GM12878 (cell line): ENCODE results near the gene PACS2. TPM values are rescaled to one million over a fixed set of nuclear protein-coding genes. Genes with fewer than 3 reads are reported as not detected.

Experiments
- ATAC-seq: fragments of 200-7000 bp; cut with Tn5 transposase; 3 replicates; pipeline ENCODE4 v1.9.1; 2020; ENCODE audit warnings: mild to moderate bottlenecking, moderate library complexity
- BruUV-seq: library from RNA; stranded (reverse); fragments of 400-500 nt; replicated peaks from 2 replicates; lab custom pipeline; 2021; lab: Mats Ljungman, UMichigan
- CTCF ChIA-PET: fragments of 300-600 bp; sonication (Branson Sonifier 250); formaldehyde crosslinking; extraction: SDS; loops from one replicate; lab custom pipeline; 2021; ENCODE audit warnings: inconsistent platforms; lab: Yijun Ruan, JAX
- POLR2A ChIA-PET: fragments of 350-600 bp; formaldehyde crosslinking; extraction: SDS; loops from one replicate; lab custom pipeline; 2021; ENCODE audit warnings: inconsistent platforms; lab: Charles Lee
- RAD21 ChIA-PET: fragments of 300-600 bp; sonication (Branson Sonifier 250); formaldehyde crosslinking; loops from one replicate; lab custom pipeline; 2023; ENCODE audit warnings: antibody characterized with exemption; ENCODE audit not compliant: unreplicated experiment; lab: Charles Lee
- SMC1A ChIA-PET: fragments of 300-600 bp; sonication (Branson Sonifier 250); formaldehyde crosslinking; loops from one replicate; lab custom pipeline; 2023; ENCODE audit not compliant: unreplicated experiment, uncharacterized antibody; lab: Charles Lee
- DNase-seq: peaks from one replicate; pipeline ENCODE4 v3.0.0-alpha.2; 2011; ENCODE audit warnings: low read depth, low spot score
- FAIRE-seq: peaks from 3 replicates; lab custom pipeline; 2011; peaks lifted over from hg19 to GRCh38; lab: Jason Lieb, UNC
- H2AFZ ChIP-seq: 2 replicates; pipeline ENCODE4 v1.6.0; 2011; ENCODE audit warnings: low read depth, low read length, control low read depth; ENCODE audit not compliant: control insufficient read depth
- H3K27ac ChIP-seq: 2 replicates; pipeline ENCODE4 v1.5.1; 2011; ENCODE audit warnings: control low read depth; ENCODE audit not compliant: control insufficient read depth, insufficient read depth
- H3K27me3 ChIP-seq, 2 experiments: replicated peaks in 1 of 2; 2 replicates each; pipeline versions ENCODE4 v1.6.0 to v1.6.1; 2011; ENCODE audit warnings: low read length in 1 of 2; ENCODE audit not compliant: control insufficient read depth in 2 of 2, insufficient read depth in 2 of 2
- H3K36me3 ChIP-seq, 2 experiments: 2 replicates each; pipeline ENCODE4 v1.5.1; 2011; ENCODE audit warnings: low read length in 1 of 2; ENCODE audit not compliant: control insufficient read depth in 2 of 2, insufficient read depth in 2 of 2
- H3K4me1 ChIP-seq: 2 replicates; pipeline ENCODE4 v1.6.1; 2011; ENCODE audit warnings: mild to moderate bottlenecking, low read length, moderate library complexity, mixed read lengths; ENCODE audit not compliant: control insufficient read depth, insufficient read depth
- H3K4me2 ChIP-seq: 2 replicates; pipeline ENCODE4 v1.6.0; 2011; ENCODE audit warnings: control low read depth; ENCODE audit not compliant: control insufficient read depth, insufficient read depth
- H3K4me3 ChIP-seq: fragments of 200-600 bp; sonication (generic); 2 replicates; pipeline ENCODE4 v1.5.1; 2016
- H3K79me2 ChIP-seq: 2 replicates; pipeline ENCODE4 v1.6.0; 2011; ENCODE audit warnings: low read length; ENCODE audit not compliant: control insufficient read depth, insufficient read depth
- H3K9ac ChIP-seq: 2 replicates; pipeline ENCODE4 v1.8.0; 2011; ENCODE audit warnings: low read length, control low read depth, mixed read lengths; ENCODE audit not compliant: control insufficient read depth, insufficient read depth
- H3K9me3 ChIP-seq: replicated peaks from 3 replicates; pipeline ENCODE4 v1.5.1; 2011; ENCODE audit warnings: mild to moderate bottlenecking, low read length; ENCODE audit not compliant: control insufficient read depth, insufficient read depth
- H4K20me1 ChIP-seq: 2 replicates; pipeline ENCODE4 v1.6.0; 2011; ENCODE audit not compliant: control insufficient read depth, insufficient read depth
- BCL11A ChIP-seq: IDR thresholded peaks from 2 replicates; pipeline ENCODE4 v1.6.1; 2011; ENCODE audit warnings: low read depth, low read length
- CHD4 ChIP-seq: fragments of 200-600 bp; sonication (generic); IDR thresholded peaks from 2 replicates; pipeline ENCODE4 v1.6.1; 2016; ENCODE audit warnings: mild to moderate bottlenecking
- EGR1 ChIP-seq, 2 experiments: IDR thresholded peaks; 1 replicate in 1 of 2; 2 replicates in 1 of 2; pipeline ENCODE4 v1.6.1; 2011 to 2012; ENCODE audit warnings: low read depth in 2 of 2, low read length in 2 of 2, borderline replicate concordance in 1 of 2, mild to moderate bottlenecking in 1 of 2, moderate library complexity in 1 of 2
- NFIC ChIP-seq: IDR thresholded peaks from 2 replicates; pipeline ENCODE4 v1.6.1; 2012; ENCODE audit warnings: low read depth, mild to moderate bottlenecking, inconsistent platforms, low read length, moderate library complexity
- RAD21 ChIP-seq: IDR thresholded peaks from 2 replicates; pipeline ENCODE4 v1.6.1; 2011; ENCODE audit warnings: mild to moderate bottlenecking, low read depth, low read length, moderate library complexity; ENCODE audit not compliant: insufficient read depth
- RELA ChIP-seq: fragments of 450-650 bp; IDR thresholded peaks from 2 replicates; pipeline ENCODE4 v1.8.0; 2014; ENCODE audit warnings: borderline replicate concordance; ENCODE audit not compliant: partially characterized antibody
- RUNX3 ChIP-seq: IDR thresholded peaks from 2 replicates; pipeline ENCODE4 v1.6.1; 2012; ENCODE audit warnings: low read length, inconsistent platforms
- WGBS: methylation state at CpG from one replicate; pipeline ENCODE4 v1.1.6; 2016; ENCODE audit warnings: low lambda C conversion rate; ENCODE audit not compliant: insufficient replicate concordance, insufficient coverage; ENCODE audit errors: missing lambda C conversion rate; 5-methylcytosine and 5-hydroxymethylcytosine counted together
- in situ Hi-C: fragments of 300-500 bp; cut with MboI; formaldehyde crosslinking; loops from 9 replicates; pipeline ENCODE4 v1.14.3; 2018; ENCODE audit warnings: mixed read lengths
- intact Hi-C: fragments of 100-400 bp; cut with micrococcal nuclease; formaldehyde crosslinking; loops from one replicate; pipeline ENCODE4 v1.14.2; 2022; ENCODE audit not compliant: unreplicated experiment
- polyA plus RNA-seq, 11 experiments: library from polyadenylated mRNA; depleted of rRNA in 4 of 11; unstranded in 6 of 11; stranded (reverse) in 5 of 11; fragments of >200 nt; fragmentation: Nextera tagmentation in 4 of 11; fragmentation: Illumina TruSeq in 1 of 11; extraction: Ambion mirVana in 4 of 11; extraction: Trizol in 1 of 11; gene quantifications; 1 replicate in 1 of 11; 2 replicates in 10 of 11; pipeline versions ENCODE4 v1.2.1 to v1.2.3, GENCODE V29; 2011 to 2016; ENCODE audit warnings: inconsistent platforms in 2 of 11, missing spikeins in 2 of 11, low read depth in 1 of 11
- total RNA-seq, 4 experiments: library from RNA; depleted of rRNA in 3 of 4; stranded (reverse); fragments of >200 nt in 3 of 4; fragmentation: Illumina TruSeq in 1 of 4; extraction: Trizol in 1 of 4; gene quantifications; 2 replicates each; pipeline versions ENCODE4 v1.2.1 to v1.2.3, GENCODE V29; 2013 to 2021
- TF ChIP-seq, protein P1 (sequence below): fragments of 150-350 bp; IDR thresholded peaks from 2 replicates; pipeline ENCODE4 v1.6.1; 2014; ENCODE audit warnings: mild to moderate bottlenecking, low read depth, low read length
- TF ChIP-seq, protein P2 (sequence below): fragments of 450-650 bp; IDR thresholded peaks from 2 replicates; pipeline ENCODE4 v1.6.1; 2017; ENCODE audit warnings: antibody characterized with exemption, mild to moderate bottlenecking, moderate library complexity
- TF ChIP-seq, protein P3 (sequence below): fragments of 450-650 bp; IDR thresholded peaks from 2 replicates; pipeline ENCODE4 v1.6.1; 2016; ENCODE audit warnings: mild to moderate bottlenecking
- TF ChIP-seq, protein P4 (sequence below): fragments of 450-650 bp; IDR thresholded peaks from 2 replicates; pipeline ENCODE4 v1.6.1; 2017; ENCODE audit warnings: mild to moderate bottlenecking, moderate library complexity

The PACS2 gene
- total and polyA plus RNA-seq, 10 of the 15 experiments (the other 5 are each of a cell fraction or from before 2014, with no cell fraction given): 0.21 to 37.3 (median 9.4) TPM

GRCh38 chr14:105398044-105398725 lies 83.6 kb downstream of the PACS2 start, which contains the start of gene TEX22:
Gene TEX22, plus strand, starts transcription at chr14:105398538. Its CDS starts 803 bp downstream, at chr14:105399341.
- H3K9ac ChIP-seq: peak within 1 kb of the TSS; percentile 94
- CTCF ChIA-PET: interaction anchor here (0.6 to 0.8 kb wide), 3 partner anchors 27 to 1020 kb away, joined by 3 read pairs; no protein-coding TSS in a partner anchor
- FAIRE-seq (peak; percentile 18), DNase-seq (peak; percentile 41), ATAC-seq (peak; percentile 93)
- WGBS: under 1% methylated on average over 49 of the region's 77 CpGs
- H3K27ac ChIP-seq: peak within 1 kb of the TSS; percentile 84
- SMC1A ChIA-PET: interaction anchor here (0.9 to 1.2 kb wide), 3 partner anchors 27 to 83 kb away, joined by 4 to 5 read pairs (median 4); no protein-coding TSS in a partner anchor
- TSS peak; percentile 95 for BruUV-seq
- H3K4me2 ChIP-seq: peak within 1 kb of the TSS; percentile 90
- intact Hi-C loops: no loop called here
- POLR2A ChIA-PET: interaction anchor here (0.6 kb wide), 1 partner anchor 20 kb away, joined by 3 read pairs; no protein-coding TSS in a partner anchor
- H3K36me3 ChIP-seq: peaks cover 1 to 12% of the 10 kb centered on the region in 2 experiments; a peak in 3 of 4 replicates
- RAD21 ChIA-PET: interaction anchor here (0.8 kb wide), 1 partner anchor 92 kb away, joined by 3 read pairs; no protein-coding TSS in a partner anchor
- no peaks in the 10 kb centered on the region for H3K27me3 ChIP-seq
- no peaks in the 10 kb centered on the region for H4K20me1 ChIP-seq
- H3K79me2 ChIP-seq: peaks cover 15% of the 10 kb centered on the region
- H3K4me3 ChIP-seq: peak within 1 kb of the TSS; percentile 88
- peaks cover 15% of the 10 kb centered on the region for H3K4me1 ChIP-seq
- no peaks in the 10 kb centered on the region; the same call in 2 of the 3 replicates for H3K9me3 ChIP-seq
- peak within 1 kb of the TSS; percentile 92 for H2AFZ ChIP-seq
- in situ Hi-C loops: no loop called here
- TF ChIP-seq RAD21 (no peak), BCL11A (no peak), RELA (no peak), RUNX3 (peak; percentile 79), CHD4 (no peak), EGR1 (IDR thresholded peaks at IDR 0.05; ENCODE audit: borderline replicate concordance in 1 of 2, low read depth in 2 of 2, low read length in 2 of 2) (peak in 1 of 2 experiments; percentile 46; a peak in 1 of 3 replicates), NFIC (no peak)
- TF ChIP-seq, protein P1, sequence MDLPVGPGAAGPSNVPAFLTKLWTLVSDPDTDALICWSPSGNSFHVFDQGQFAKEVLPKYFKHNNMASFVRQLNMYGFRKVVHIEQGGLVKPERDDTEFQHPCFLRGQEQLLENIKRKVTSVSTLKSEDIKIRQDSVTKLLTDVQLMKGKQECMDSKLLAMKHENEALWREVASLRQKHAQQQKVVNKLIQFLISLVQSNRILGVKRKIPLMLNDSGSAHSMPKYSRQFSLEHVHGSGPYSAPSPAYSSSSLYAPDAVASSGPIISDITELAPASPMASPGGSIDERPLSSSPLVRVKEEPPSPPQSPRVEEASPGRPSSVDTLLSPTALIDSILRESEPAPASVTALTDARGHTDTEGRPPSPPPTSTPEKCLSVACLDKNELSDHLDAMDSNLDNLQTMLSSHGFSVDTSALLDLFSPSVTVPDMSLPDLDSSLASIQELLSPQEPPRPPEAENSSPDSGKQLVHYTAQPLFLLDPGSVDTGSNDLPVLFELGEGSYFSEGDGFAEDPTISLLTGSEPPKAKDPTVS: no peak
- TF ChIP-seq, protein P2, sequence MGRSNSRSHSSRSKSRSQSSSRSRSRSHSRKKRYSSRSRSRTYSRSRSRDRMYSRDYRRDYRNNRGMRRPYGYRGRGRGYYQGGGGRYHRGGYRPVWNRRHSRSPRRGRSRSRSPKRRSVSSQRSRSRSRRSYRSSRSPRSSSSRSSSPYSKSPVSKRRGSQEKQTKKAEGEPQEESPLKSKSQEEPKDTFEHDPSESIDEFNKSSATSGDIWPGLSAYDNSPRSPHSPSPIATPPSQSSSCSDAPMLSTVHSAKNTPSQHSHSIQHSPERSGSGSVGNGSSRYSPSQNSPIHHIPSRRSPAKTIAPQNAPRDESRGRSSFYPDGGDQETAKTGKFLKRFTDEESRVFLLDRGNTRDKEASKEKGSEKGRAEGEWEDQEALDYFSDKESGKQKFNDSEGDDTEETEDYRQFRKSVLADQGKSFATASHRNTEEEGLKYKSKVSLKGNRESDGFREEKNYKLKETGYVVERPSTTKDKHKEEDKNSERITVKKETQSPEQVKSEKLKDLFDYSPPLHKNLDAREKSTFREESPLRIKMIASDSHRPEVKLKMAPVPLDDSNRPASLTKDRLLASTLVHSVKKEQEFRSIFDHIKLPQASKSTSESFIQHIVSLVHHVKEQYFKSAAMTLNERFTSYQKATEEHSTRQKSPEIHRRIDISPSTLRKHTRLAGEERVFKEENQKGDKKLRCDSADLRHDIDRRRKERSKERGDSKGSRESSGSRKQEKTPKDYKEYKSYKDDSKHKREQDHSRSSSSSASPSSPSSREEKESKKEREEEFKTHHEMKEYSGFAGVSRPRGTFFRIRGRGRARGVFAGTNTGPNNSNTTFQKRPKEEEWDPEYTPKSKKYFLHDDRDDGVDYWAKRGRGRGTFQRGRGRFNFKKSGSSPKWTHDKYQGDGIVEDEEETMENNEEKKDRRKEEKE: 0 out of 2 replicates have a peak, but pooled peaks have one; percentile 62
- TF ChIP-seq, protein P3, sequence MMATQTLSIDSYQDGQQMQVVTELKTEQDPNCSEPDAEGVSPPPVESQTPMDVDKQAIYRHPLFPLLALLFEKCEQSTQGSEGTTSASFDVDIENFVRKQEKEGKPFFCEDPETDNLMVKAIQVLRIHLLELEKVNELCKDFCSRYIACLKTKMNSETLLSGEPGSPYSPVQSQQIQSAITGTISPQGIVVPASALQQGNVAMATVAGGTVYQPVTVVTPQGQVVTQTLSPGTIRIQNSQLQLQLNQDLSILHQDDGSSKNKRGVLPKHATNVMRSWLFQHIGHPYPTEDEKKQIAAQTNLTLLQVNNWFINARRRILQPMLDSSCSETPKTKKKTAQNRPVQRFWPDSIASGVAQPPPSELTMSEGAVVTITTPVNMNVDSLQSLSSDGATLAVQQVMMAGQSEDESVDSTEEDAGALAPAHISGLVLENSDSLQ: no peak
- TF ChIP-seq, protein P4, sequence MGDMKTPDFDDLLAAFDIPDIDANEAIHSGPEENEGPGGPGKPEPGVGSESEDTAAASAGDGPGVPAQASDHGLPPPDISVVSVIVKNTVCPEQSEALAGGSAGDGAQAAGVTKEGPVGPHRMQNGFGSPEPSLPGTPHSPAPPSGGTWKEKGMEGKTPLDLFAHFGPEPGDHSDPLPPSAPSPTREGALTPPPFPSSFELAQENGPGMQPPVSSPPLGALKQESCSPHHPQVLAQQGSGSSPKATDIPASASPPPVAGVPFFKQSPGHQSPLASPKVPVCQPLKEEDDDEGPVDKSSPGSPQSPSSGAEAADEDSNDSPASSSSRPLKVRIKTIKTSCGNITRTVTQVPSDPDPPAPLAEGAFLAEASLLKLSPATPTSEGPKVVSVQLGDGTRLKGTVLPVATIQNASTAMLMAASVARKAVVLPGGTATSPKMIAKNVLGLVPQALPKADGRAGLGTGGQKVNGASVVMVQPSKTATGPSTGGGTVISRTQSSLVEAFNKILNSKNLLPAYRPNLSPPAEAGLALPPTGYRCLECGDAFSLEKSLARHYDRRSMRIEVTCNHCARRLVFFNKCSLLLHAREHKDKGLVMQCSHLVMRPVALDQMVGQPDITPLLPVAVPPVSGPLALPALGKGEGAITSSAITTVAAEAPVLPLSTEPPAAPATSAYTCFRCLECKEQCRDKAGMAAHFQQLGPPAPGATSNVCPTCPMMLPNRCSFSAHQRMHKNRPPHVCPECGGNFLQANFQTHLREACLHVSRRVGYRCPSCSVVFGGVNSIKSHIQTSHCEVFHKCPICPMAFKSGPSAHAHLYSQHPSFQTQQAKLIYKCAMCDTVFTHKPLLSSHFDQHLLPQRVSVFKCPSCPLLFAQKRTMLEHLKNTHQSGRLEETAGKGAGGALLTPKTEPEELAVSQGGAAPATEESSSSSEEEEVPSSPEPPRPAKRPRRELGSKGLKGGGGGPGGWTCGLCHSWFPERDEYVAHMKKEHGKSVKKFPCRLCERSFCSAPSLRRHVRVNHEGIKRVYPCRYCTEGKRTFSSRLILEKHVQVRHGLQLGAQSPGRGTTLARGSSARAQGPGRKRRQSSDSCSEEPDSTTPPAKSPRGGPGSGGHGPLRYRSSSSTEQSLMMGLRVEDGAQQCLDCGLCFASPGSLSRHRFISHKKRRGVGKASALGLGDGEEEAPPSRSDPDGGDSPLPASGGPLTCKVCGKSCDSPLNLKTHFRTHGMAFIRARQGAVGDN: peak; percentile 90
